HG03469 (cell line): ENCODE measurements around the gene TUBB6.

Source experiments
- ATAC-seq: cut with Tn5 transposase; IDR thresholded peaks from one replicate; pipeline ENCODE4 v1.9.1; 2021; ENCODE audit warnings: mild to moderate bottlenecking, moderate library complexity, moderate number of reproducible peaks; ENCODE audit not compliant: unreplicated experiment

The TUBB6 gene

GRCh38 chr18:12307701-12308385, at the start of gene TUBB6:
TUBB6 (plus strand) TSS chr18:12308241; CDS start chr18:12308293, 52 bp downstream.
- no peak for ATAC-seq

GRCh38 chr18:12258719-12259705, 49.0 kb upstream of the TUBB6 start:
- no peak for ATAC-seq

GRCh38 chr18:12262748-12263147, 45.3 kb upstream of the TUBB6 start:
- no peak for ATAC-seq

- ATAC-seq, result no peak
These were observed 43.2 kb upstream of the TUBB6 start for GRCh38 chr18:12264864-12265263.

- peak; percentile 69 for ATAC-seq
These were observed 36.4 kb upstream of the TUBB6 start for GRCh38 chr18:12271376-12272235.

- ATAC-seq, result no peak
These were observed 33.2 kb upstream of the TUBB6 start for GRCh38 chr18:12274793-12275192.

GRCh38 chr18:12276736-12277554, 31.1 kb upstream of the TUBB6 start:
- no peak for ATAC-seq

- ATAC-seq, result no peak
These were observed 29.8 kb upstream of the TUBB6 start for GRCh38 chr18:12278215-12278671.

GRCh38 chr18:12278741-12279682, 29.0 kb upstream of the TUBB6 start:
- no peak for ATAC-seq

- no peak for ATAC-seq
These were observed 28.1 kb upstream of the TUBB6 start for GRCh38 chr18:12279781-12280531.

- ATAC-seq, result no peak
These were observed 26.2 kb upstream of the TUBB6 start for GRCh38 chr18:12281861-12282260.

- ATAC-seq, result no peak
These were observed 25.5 kb upstream of the TUBB6 start for GRCh38 chr18:12282442-12283039.

- ATAC-seq, result no peak
These were observed 24.8 kb upstream of the TUBB6 start for GRCh38 chr18:12283256-12283655.

GRCh38 chr18:12283666-12284065, 24.4 kb upstream of the TUBB6 start:
- no peak for ATAC-seq

- no peak for ATAC-seq
These were observed 20.8 kb upstream of the TUBB6 start for GRCh38 chr18:12287131-12287681.

- ATAC-seq, result no peak
These were observed 20.2 kb upstream of the TUBB6 start for GRCh38 chr18:12287684-12288402.

- no peak for ATAC-seq
These were observed 19.7 kb upstream of the TUBB6 start for GRCh38 chr18:12288403-12288755.
